GM12865 (cell line): ENCODE measurements around the gene KLHL3.

Experiments used
- DNase-seq: peaks from one replicate; pipeline ENCODE4 v3.0.0; 2010; ENCODE audit warnings: low read depth
- H3K4me3 ChIP-seq: 2 replicates; pipeline ENCODE4 v1.5.1; 2011; ENCODE audit warnings: mild to moderate bottlenecking, low read depth, low read length, control low read depth
- TF ChIP-seq, protein P1 (sequence below): IDR thresholded peaks from 2 replicates; pipeline ENCODE4 v1.5.1; 2011; ENCODE audit warnings: low read length, control low read depth, low read depth, inconsistent platforms; ENCODE audit not compliant: insufficient read depth; ENCODE audit errors: missing control alignments

KLHL3 gene

DNA sequence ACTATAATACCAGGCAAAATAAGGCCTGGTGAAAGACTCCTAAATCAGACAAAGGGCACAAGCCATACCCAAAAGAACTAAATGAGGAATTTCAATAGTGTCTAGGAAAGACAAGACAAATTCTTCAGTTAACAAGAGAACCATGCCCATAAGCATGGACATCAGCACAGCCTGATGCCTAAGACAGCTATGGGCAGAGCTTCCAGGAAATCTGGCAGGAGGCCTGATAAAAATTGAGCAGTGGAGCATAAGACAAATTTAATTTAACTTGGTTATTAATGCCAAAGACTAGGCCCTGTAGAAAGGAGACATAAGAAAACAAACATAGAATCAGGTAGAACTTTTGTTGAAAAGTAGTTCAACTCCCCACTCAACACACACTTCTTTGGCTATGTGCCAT is 17.3 kb downstream of the KLHL3 start:
- TF ChIP-seq, protein P1, sequence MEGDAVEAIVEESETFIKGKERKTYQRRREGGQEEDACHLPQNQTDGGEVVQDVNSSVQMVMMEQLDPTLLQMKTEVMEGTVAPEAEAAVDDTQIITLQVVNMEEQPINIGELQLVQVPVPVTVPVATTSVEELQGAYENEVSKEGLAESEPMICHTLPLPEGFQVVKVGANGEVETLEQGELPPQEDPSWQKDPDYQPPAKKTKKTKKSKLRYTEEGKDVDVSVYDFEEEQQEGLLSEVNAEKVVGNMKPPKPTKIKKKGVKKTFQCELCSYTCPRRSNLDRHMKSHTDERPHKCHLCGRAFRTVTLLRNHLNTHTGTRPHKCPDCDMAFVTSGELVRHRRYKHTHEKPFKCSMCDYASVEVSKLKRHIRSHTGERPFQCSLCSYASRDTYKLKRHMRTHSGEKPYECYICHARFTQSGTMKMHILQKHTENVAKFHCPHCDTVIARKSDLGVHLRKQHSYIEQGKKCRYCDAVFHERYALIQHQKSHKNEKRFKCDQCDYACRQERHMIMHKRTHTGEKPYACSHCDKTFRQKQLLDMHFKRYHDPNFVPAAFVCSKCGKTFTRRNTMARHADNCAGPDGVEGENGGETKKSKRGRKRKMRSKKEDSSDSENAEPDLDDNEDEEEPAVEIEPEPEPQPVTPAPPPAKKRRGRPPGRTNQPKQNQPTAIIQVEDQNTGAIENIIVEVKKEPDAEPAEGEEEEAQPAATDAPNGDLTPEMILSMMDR = no peak
- no peak overlapping the region for H3K4me3 ChIP-seq
- no peak for DNase-seq

DNA sequence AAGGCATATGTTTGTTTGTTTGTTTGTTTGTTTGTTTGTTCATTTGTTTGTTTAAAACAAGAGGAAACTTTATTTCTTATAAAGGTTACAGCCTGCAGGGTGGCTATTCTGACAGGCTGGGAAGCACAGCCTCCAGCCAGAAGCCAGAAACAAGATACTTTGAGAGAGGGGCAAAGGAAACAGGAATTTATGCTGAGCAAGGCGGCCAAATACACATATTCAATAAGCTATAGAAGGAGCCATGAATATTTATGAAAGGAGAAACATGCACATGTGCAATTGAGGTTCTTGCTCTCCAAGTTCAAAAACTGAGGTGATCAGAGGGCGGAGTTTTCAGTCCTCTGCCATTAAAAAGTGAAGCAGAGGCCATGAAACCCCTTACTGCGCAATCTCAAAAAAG is 19.6 kb downstream of the KLHL3 start:
- no peak overlapping the region for H3K4me3 ChIP-seq
- TF ChIP-seq, protein P1 = no peak
- no peak for DNase-seq

DNA sequence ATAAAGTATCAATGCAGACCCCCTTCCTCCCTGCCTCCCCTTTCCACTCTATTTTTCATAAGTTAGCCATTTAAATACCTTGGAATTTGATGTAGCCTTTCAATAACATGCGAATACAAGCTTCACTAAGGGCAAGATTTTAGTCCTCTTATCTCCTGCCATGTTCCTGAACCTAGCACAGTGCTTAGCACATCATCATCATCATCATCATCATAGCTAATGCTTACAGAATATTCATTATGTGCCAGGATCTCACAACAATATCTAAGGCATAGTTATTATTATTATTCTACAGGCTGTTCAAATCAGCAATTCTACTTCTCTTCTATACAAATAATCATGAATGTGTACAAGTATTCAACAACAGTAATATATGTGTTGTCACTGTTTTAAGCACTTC is 20.4 kb downstream of the KLHL3 start:
- no peak for DNase-seq
- TF ChIP-seq, protein P1 = no peak
- no peak overlapping the region for H3K4me3 ChIP-seq

DNA sequence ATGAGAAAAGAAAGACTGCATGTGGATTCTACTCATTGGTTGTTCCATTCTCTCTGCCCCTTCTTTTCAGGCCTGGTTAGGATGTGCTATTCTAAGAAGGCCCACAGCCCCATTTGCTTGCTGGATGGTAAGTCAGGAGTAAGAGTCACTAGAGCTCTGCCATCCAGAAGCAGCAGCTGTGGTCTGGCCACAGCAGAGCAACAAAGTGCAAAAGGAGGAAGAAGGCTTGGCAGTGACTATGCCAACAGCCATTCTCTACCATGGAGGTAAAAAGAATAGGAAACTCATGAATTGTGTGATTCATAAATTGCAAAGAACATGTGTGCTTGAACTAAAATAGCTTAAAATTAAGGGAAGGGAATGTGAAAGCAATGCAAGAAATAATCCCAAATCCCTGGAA is 20.9 kb downstream of the KLHL3 start:
- H3K4me3 ChIP-seq = no peak overlapping the region
- TF ChIP-seq, protein P1 = no peak
- DNase-seq = no peak

DNA sequence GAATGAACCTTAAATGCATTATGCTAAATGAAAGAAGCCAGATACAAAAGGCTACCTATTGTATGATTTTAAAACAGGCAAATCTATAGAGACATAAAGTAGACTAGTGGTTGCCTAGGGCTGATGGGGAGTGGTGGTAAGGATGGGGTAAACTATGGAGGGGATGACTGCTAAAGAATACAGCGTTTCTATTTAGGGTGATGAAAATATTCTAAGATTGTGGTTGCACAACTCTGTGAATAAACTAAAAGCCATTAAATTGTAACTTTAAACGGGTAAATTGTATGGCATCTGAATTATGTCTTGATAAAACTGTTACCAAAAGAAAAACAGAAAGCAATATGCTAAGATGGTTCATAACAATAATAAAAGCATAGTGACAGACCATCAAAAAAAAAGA is 21.4 kb downstream of the KLHL3 start:
- no peak overlapping the region for H3K4me3 ChIP-seq
- TF ChIP-seq, protein P1 = no peak
- DNase-seq = no peak

DNA sequence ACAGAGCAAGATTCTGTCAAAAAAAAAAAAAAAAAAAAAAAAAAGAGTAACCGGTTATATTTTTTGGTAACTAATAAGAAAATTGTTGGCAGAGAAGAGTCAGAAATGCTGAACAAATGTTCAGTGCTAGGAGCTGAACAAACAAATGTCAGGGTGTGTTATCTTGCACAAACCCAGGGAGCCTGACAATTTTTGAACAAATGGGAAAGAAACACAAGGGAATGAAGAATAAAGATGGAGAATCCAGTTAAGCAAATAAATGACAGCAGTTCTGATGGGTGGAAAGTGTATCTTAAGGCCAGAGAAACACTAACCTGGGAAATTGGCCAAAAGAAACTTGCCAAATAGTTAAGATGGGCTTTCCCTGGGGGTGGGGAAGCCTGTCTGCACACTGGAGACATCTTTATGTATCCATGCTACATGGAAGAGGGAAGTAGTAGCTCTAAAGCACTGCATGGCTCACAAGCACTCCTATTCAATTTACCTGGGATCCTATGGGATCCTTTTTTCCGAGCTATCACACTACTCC is 23.7 kb downstream of the KLHL3 start:
- TF ChIP-seq, protein P1 = no peak
- DNase-seq = no peak

DNA sequence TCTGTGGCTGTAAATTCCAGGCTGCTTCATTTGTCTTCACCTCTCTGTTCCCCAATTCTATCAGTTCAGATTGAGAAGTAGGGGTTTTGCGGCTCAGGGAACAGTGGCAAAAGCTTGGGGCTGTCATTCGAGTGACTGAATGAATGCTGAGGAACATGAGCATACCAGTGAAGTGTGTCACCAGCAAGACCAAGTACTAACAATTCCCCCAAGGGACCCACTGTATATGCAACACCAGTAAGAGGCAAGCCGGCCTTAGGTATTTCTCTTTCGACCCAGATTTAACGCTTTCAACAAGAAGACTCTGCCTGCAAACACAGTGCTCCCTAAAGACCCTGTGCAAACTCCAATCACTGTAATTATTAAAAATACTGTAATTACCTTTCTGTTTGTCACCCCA is 25.8 kb downstream of the KLHL3 start:
- no peak overlapping the region for H3K4me3 ChIP-seq
- no peak for DNase-seq
- TF ChIP-seq, protein P1 = no peak

More for the DNA sequence above, 23.7 kb downstream of the KLHL3 start:
- H3K4me3 ChIP-seq = no peak overlapping the region
